K562 (cell line): ENCODE data around the gene ENDOG. TPM values are rescaled to one million over a fixed set of nuclear protein-coding genes. Genes with fewer than 3 reads are reported as not detected.
A peak's percentile ranks its signal among the peaks of the same experiment; 100 is the strongest.

Source experiments
- EGR1 ChIP-seq: fragments of 450-650 bp; conservative IDR thresholded peaks from 2 replicates; pipeline ENCODE4 v1.6.1; 2017; ENCODE audit warnings: mild to moderate bottlenecking
- NCOR1 ChIP-seq: fragments of 450-650 bp; IDR thresholded peaks from 2 replicates; pipeline ENCODE4 v1.6.1; 2016; ENCODE audit warnings: mild to moderate bottlenecking, moderate library complexity
- POLR3G ChIP-seq: IDR thresholded peaks from 2 replicates; pipeline ENCODE4 v1.6.1; 2011; ENCODE audit not compliant: insufficient read length, insufficient replicate concordance; ENCODE audit errors: extremely low read depth
- POU5F1 ChIP-seq: fragments of 150-350 bp; IDR thresholded peaks from 2 replicates; pipeline ENCODE4 v1.6.1; 2014; ENCODE audit warnings: borderline replicate concordance, low read length, low read depth, mild to moderate bottlenecking; ENCODE audit not compliant: partially characterized antibody
- STAT5A ChIP-seq: IDR thresholded peaks from 2 replicates; pipeline ENCODE4 v1.6.1; 2012; ENCODE audit warnings: low read length, inconsistent platforms, borderline replicate concordance
- ZNF589 ChIP-seq: fragments of 200-800 bp; sonication (Bioruptor generic); IDR thresholded peaks from 2 replicates; pipeline ENCODE4 v1.6.1; 2016; ENCODE audit warnings: low read depth, missing genetic modification characterization, missing compliant biosample characterization
- polyA plus RNA-seq, 8 experiments: library from polyadenylated mRNA; depleted of rRNA in 4 of 8; stranded (reverse) in 5 of 8; unstranded in 3 of 8; fragments of >200 nt; fragmentation: Nextera tagmentation in 2 of 8; fragmentation: Illumina TruSeq in 1 of 8; extraction: Ambion mirVana in 2 of 8; extraction: Trizol in 1 of 8; gene quantifications; 2 replicates each; pipeline versions ENCODE4 v1.2.1 to v1.2.3, GENCODE V29; 2011 to 2014; ENCODE audit warnings: inconsistent platforms in 1 of 8, missing spikeins in 1 of 8
- total RNA-seq, 7 experiments: library from RNA; depleted of rRNA in 6 of 7; stranded (reverse); fragments of >200 nt in 6 of 7; fragmentation: Illumina TruSeq in 2 of 7; extraction: Trizol in 2 of 7; gene quantifications; 2 replicates each; pipeline versions ENCODE4 v1.2.1 to v1.2.3, GENCODE V29; 2011 to 2021; ENCODE audit warnings: low replicate concordance in 1 of 7
- TF ChIP-seq, protein P1 (sequence below): IDR thresholded peaks from 3 replicates; pipeline ENCODE4 v1.6.1; 2011; ENCODE audit warnings: borderline replicate concordance, mild to moderate bottlenecking, moderate library complexity; ENCODE audit not compliant: insufficient read length; ENCODE audit errors: extremely low read depth
- TF ChIP-seq, protein P2 (sequence below), 3 experiments: fragments of 200-800 bp in 1 of 3; fragments of 250-450 bp in 1 of 3; fragments of 450-650 bp in 1 of 3; sonication (Bioruptor Pico) in 1 of 3; sonication (Bioruptor generic) in 1 of 3; formaldehyde crosslinking in 1 of 3; IDR thresholded peaks; 2 replicates each; pipeline versions ENCODE4 v1.6.1 to v1.8.0; 2016 to 2022; ENCODE audit warnings: mild to moderate bottlenecking in 2 of 3, missing genetic modification characterization in 2 of 3, missing compliant biosample characterization in 1 of 3, moderate library complexity in 1 of 3
- TF ChIP-seq, protein P3 (sequence below): fragments of 450-650 bp; formaldehyde crosslinking; IDR thresholded peaks from 2 replicates; pipeline ENCODE4 v1.4.0; 2020; ENCODE audit warnings: mild to moderate bottlenecking, mixed read lengths
- TF ChIP-seq, protein P4 (sequence below), 2 experiments: fragments of 450-650 bp in 1 of 2; sonication (generic) in 1 of 2; formaldehyde crosslinking in 1 of 2; IDR thresholded peaks in 1 of 2; conservative IDR thresholded peaks in 1 of 2; 2 replicates each; pipeline versions ENCODE4 v1.6.1 to v1.8.1; 2016 to 2023; ENCODE audit warnings: mild to moderate bottlenecking in 2 of 2, moderate library complexity in 2 of 2, inconsistent platforms in 1 of 2, missing genetic modification reagents in 1 of 2
- TF ChIP-seq, protein P5 (sequence below), 2 experiments: fragments of 450-650 bp; IDR thresholded peaks; 2 replicates each; pipeline ENCODE4 v1.6.1; 2016

The ENDOG gene
- total and polyA plus RNA-seq, 9 of the 15 experiments (the other 6 are each of a cell fraction or from before 2014, with no cell fraction given), result 1.2 to 91.0 (median 25.5) TPM

DNA sequence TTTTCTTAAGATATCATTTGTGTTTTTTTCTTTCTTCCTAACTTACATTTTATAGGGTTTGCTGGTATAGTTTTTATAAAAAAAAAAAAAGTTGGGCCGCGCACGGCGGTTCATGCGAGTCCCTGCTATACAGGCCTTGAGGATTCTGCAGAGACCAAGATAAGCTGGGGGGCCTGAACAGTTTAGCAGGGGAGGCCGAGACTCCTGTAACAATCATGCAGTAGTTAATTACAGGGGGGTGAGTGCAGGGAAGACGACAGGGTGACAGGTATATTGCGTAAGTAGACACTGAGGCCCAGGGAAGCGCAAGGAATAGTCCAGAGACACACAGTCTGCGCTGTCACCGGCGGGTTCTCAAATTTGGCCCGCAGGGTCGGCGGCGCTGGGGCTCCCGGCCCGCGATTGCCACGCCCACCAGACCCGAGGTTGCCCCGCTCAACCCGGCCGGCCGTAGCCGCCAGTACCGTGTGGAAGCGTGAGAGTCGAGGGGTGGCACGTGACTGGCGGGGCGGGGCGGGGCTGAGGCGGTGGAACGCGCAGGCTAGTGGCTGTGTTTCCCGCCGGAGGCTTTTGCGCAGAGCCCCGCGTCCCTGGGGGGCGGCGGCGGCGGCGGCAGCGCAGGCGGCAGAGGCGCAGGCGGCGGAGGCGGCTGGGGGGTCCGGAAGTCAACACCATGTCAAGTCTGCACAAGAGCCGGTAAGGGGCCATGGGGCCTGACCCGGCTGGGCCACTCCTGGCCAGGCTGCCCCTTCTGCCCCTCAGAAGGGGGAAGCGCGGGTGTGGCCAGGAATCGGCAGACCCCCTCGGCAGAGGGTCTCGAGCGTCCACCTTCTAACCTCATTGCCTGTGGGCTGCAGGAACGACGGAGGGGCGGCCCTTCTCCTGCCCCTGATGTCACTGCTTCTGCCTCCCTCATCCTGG lies 31.4 kb upstream of the ENDOG start, which contains the start of gene TBC1D13 (continued):
- TF ChIP-seq, protein P1, sequence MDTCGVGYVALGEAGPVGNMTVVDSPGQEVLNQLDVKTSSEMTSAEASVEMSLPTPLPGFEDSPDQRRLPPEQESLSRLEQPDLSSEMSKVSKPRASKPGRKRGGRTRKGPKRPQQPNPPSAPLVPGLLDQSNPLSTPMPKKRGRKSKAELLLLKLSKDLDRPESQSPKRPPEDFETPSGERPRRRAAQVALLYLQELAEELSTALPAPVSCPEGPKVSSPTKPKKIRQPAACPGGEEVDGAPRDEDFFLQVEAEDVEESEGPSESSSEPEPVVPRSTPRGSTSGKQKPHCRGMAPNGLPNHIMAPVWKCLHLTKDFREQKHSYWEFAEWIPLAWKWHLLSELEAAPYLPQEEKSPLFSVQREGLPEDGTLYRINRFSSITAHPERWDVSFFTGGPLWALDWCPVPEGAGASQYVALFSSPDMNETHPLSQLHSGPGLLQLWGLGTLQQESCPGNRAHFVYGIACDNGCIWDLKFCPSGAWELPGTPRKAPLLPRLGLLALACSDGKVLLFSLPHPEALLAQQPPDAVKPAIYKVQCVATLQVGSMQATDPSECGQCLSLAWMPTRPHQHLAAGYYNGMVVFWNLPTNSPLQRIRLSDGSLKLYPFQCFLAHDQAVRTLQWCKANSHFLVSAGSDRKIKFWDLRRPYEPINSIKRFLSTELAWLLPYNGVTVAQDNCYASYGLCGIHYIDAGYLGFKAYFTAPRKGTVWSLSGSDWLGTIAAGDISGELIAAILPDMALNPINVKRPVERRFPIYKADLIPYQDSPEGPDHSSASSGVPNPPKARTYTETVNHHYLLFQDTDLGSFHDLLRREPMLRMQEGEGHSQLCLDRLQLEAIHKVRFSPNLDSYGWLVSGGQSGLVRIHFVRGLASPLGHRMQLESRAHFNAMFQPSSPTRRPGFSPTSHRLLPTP, result no peak
- TF ChIP-seq, protein P2, sequence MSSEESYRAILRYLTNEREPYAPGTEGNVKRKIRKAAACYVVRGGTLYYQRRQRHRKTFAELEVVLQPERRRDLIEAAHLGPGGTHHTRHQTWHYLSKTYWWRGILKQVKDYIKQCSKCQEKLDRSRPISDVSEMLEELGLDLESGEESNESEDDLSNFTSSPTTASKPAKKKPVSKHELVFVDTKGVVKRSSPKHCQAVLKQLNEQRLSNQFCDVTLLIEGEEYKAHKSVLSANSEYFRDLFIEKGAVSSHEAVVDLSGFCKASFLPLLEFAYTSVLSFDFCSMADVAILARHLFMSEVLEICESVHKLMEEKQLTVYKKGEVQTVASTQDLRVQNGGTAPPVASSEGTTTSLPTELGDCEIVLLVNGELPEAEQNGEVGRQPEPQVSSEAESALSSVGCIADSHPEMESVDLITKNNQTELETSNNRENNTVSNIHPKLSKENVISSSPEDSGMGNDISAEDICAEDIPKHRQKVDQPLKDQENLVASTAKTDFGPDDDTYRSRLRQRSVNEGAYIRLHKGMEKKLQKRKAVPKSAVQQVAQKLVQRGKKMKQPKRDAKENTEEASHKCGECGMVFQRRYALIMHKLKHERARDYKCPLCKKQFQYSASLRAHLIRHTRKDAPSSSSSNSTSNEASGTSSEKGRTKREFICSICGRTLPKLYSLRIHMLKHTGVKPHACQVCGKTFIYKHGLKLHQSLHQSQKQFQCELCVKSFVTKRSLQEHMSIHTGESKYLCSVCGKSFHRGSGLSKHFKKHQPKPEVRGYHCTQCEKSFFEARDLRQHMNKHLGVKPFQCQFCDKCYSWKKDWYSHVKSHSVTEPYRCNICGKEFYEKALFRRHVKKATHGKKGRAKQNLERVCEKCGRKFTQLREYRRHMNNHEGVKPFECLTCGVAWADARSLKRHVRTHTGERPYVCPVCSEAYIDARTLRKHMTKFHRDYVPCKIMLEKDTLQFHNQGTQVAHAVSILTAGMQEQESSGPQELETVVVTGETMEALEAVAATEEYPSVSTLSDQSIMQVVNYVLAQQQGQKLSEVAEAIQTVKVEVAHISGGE (CRISPR knock-in tag; IDR thresholded peaks at IDR 0.05), result peak; percentile 94 to 100 (median 99)
- TF ChIP-seq POU5F1 (no peak), EGR1 (peak; percentile 82), NCOR1 (peak; percentile 69), POLR3G (no peak), ZNF589 (CRISPR knock-in tag) (peak; percentile 74; the same call in 1 of the 2 replicates), STAT5A (no peak)
- TF ChIP-seq, protein P3, sequence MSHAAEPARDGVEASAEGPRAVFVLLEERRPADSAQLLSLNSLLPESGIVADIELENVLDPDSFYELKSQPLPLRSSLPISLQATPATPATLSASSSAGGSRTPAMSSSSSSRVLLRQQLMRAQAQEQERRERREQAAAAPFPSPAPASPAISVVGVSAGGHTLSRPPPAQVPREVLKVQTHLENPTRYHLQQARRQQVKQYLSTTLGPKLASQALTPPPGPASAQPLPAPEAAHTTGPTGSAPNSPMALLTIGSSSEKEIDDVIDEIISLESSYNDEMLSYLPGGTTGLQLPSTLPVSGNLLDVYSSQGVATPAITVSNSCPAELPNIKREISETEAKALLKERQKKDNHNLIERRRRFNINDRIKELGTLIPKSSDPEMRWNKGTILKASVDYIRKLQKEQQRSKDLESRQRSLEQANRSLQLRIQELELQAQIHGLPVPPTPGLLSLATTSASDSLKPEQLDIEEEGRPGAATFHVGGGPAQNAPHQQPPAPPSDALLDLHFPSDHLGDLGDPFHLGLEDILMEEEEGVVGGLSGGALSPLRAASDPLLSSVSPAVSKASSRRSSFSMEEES, result peak; percentile 97
- TF ChIP-seq, protein P4, sequence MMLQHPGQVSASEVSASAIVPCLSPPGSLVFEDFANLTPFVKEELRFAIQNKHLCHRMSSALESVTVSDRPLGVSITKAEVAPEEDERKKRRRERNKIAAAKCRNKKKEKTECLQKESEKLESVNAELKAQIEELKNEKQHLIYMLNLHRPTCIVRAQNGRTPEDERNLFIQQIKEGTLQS (IDR thresholded peaks at IDR 0.05), result peak; percentile 82
- TF ChIP-seq, protein P4 (CRISPR knock-in tag; conservative IDR thresholded peaks at IDR 0.05), result peak; percentile 41; the same call in 1 of the 2 replicates
- TF ChIP-seq, protein P5, sequence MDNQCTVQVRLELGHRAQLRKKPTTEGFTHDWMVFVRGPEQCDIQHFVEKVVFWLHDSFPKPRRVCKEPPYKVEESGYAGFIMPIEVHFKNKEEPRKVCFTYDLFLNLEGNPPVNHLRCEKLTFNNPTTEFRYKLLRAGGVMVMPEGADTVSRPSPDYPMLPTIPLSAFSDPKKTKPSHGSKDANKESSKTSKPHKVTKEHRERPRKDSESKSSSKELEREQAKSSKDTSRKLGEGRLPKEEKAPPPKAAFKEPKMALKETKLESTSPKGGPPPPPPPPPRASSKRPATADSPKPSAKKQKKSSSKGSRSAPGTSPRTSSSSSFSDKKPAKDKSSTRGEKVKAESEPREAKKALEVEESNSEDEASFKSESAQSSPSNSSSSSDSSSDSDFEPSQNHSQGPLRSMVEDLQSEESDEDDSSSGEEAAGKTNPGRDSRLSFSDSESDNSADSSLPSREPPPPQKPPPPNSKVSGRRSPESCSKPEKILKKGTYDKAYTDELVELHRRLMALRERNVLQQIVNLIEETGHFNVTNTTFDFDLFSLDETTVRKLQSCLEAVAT (IDR thresholded peaks at IDR 0.05), result no peak
